ENCODE results near the gene ARHGDIG.

- TF ChIP-seq, protein P1, sequence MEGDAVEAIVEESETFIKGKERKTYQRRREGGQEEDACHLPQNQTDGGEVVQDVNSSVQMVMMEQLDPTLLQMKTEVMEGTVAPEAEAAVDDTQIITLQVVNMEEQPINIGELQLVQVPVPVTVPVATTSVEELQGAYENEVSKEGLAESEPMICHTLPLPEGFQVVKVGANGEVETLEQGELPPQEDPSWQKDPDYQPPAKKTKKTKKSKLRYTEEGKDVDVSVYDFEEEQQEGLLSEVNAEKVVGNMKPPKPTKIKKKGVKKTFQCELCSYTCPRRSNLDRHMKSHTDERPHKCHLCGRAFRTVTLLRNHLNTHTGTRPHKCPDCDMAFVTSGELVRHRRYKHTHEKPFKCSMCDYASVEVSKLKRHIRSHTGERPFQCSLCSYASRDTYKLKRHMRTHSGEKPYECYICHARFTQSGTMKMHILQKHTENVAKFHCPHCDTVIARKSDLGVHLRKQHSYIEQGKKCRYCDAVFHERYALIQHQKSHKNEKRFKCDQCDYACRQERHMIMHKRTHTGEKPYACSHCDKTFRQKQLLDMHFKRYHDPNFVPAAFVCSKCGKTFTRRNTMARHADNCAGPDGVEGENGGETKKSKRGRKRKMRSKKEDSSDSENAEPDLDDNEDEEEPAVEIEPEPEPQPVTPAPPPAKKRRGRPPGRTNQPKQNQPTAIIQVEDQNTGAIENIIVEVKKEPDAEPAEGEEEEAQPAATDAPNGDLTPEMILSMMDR (IDR thresholded peaks at IDR 0.05; ENCODE audit: insufficient read depth, low read length), result no peak
- TF ChIP-seq, protein P2, sequence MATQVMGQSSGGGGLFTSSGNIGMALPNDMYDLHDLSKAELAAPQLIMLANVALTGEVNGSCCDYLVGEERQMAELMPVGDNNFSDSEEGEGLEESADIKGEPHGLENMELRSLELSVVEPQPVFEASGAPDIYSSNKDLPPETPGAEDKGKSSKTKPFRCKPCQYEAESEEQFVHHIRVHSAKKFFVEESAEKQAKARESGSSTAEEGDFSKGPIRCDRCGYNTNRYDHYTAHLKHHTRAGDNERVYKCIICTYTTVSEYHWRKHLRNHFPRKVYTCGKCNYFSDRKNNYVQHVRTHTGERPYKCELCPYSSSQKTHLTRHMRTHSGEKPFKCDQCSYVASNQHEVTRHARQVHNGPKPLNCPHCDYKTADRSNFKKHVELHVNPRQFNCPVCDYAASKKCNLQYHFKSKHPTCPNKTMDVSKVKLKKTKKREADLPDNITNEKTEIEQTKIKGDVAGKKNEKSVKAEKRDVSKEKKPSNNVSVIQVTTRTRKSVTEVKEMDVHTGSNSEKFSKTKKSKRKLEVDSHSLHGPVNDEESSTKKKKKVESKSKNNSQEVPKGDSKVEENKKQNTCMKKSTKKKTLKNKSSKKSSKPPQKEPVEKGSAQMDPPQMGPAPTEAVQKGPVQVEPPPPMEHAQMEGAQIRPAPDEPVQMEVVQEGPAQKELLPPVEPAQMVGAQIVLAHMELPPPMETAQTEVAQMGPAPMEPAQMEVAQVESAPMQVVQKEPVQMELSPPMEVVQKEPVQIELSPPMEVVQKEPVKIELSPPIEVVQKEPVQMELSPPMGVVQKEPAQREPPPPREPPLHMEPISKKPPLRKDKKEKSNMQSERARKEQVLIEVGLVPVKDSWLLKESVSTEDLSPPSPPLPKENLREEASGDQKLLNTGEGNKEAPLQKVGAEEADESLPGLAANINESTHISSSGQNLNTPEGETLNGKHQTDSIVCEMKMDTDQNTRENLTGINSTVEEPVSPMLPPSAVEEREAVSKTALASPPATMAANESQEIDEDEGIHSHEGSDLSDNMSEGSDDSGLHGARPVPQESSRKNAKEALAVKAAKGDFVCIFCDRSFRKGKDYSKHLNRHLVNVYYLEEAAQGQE (IDR thresholded peaks at IDR 0.05; ENCODE audit: insufficient replicate concordance, low read depth), result no peak
- TF ChIP-seq POLR2AphosphoS5 (IDR thresholded peaks at IDR 0.05; ENCODE audit: low read depth), result no peak
Observed at GRCh38 chr16:242281-242680, 38.1 kb upstream of the ARHGDIG start.

Data from HL-60 (cell line).